ENCODE measurements around the gene PTGFRN. TPM values are rescaled to one million over a fixed set of nuclear protein-coding genes. Genes with fewer than 3 reads are reported as not detected.

Gene PTGFRN
- total RNA-seq, 1 experiment from 2014 or later: 60.6 TPM

- Histone ChIP-seq H3K79me2 (ENCODE audit: insufficient read depth, low read length) (no peaks in the 10 kb centered on the region), H2AFZ (ENCODE audit: low read depth, low read length, poor library complexity, severe bottlenecking) (no peak overlapping the region), H4K20me1 (ENCODE audit: insufficient read depth) (no peaks in the 10 kb centered on the region), H3K4me1 (ENCODE audit: control insufficient read depth in 1 of 2, insufficient read depth in 2 of 2, low read length in 2 of 2) (peaks cover 19 to 23% of the 10 kb centered on the region in 2 experiments), H3K9me2 (ENCODE audit: insufficient read depth) (no peaks in the 10 kb centered on the region), H3K36me3 (ENCODE audit: control insufficient read depth in 1 of 2, insufficient read depth in 2 of 2, low read length in 2 of 2) (no peaks in the 10 kb centered on the region), H3K4me3 (replicated peaks in 1 of 2; ENCODE audit: low read depth in 1 of 2, low read length in 2 of 2) (no peak overlapping the region), H3K27ac (ENCODE audit: low read depth, low read length) (no peak overlapping the region), H3K4me2 (ENCODE audit: low read length) (no peak overlapping the region), H3K9ac (ENCODE audit: low read length) (no peak overlapping the region), H3K27me3 (ENCODE audit: insufficient read depth, low read length) (no peaks in the 10 kb centered on the region), H3K9me3 (ENCODE audit: control insufficient read depth in 1 of 2, insufficient read depth in 1 of 2, low read depth in 1 of 2, low read length in 2 of 2) (no peaks in the 10 kb centered on the region)
- TF ChIP-seq TCF7L2 (IDR thresholded peaks at IDR 0.05; ENCODE audit: borderline replicate concordance, extremely low read depth, insufficient read depth, insufficient read length): no peak
- TF ChIP-seq ELF1 (IDR thresholded peaks at IDR 0.05; ENCODE audit: borderline replicate concordance, low read depth): no peak
- no peak for TF ChIP-seq YY1 (IDR thresholded peaks at IDR 0.05; ENCODE audit: extremely low read depth, insufficient replicate concordance, low read depth, low read length)
- no peak for TF ChIP-seq ZNF274 (IDR thresholded peaks at IDR 0.05; ENCODE audit: low read depth, low read length)
- TF ChIP-seq POLR2A (IDR thresholded peaks at IDR 0.05; ENCODE audit: borderline replicate concordance, extremely low read depth, insufficient read depth, insufficient read length): no peak
- TF ChIP-seq EGR1 (IDR thresholded peaks at IDR 0.05; ENCODE audit: low read depth): no peak
- TF ChIP-seq RAD21 (IDR thresholded peaks at IDR 0.05; ENCODE audit: low read depth): no peak
- TF ChIP-seq POLR2AphosphoS5 (IDR thresholded peaks at IDR 0.05; ENCODE audit: low read depth, low read length): no peak
- no peak for TF ChIP-seq JUND (IDR thresholded peaks at IDR 0.05)
- no peak for TF ChIP-seq SIN3A (IDR thresholded peaks at IDR 0.05; ENCODE audit: low read depth)
- TF ChIP-seq SRF (IDR thresholded peaks at IDR 0.05; ENCODE audit: low read depth): no peak
- no peak for TF ChIP-seq SP1 (IDR thresholded peaks at IDR 0.05; ENCODE audit: low read depth)
- TF ChIP-seq REST (IDR thresholded peaks at IDR 0.05; ENCODE audit: low read depth): no peak
- TF ChIP-seq ATF3 (IDR thresholded peaks at IDR 0.05): no peak
- no peak for TF ChIP-seq EZH2phosphoT487 (IDR thresholded peaks at IDR 0.05; ENCODE audit: borderline replicate concordance)
- no peak for TF ChIP-seq ZBTB33 (IDR thresholded peaks at IDR 0.05; ENCODE audit: extremely low read depth, insufficient replicate concordance, low read length)
- no peak for TF ChIP-seq CBX3 (IDR thresholded peaks at IDR 0.05; ENCODE audit: low read depth)
- ATAC-seq (no peak), DNase-seq (ENCODE audit: low read depth, low spot score) (no peak)
- RAD21 ChIA-PET (ENCODE audit: low non-redundant PET in 1 of 2, low total read pairs in 2 of 2, uncharacterized antibody in 2 of 2, unreplicated experiment in 2 of 2): no interaction called here
- CTCF ChIA-PET: interaction anchor here (1.3 to 2.1 kb wide), 4 partner anchors 25 to 306 kb away, joined by 3 to 10 read pairs (median 4); no protein-coding TSS in a partner anchor
- intact Hi-C loops (cut with micrococcal nuclease): loop anchor here (5.0 kb wide), 1 partner anchor 144 kb away; no protein-coding TSS in a partner anchor
- POLR2A ChIA-PET: no interaction called here
- BruUV-seq (replicated peaks): no TSS peak
These were observed 28.8 kb upstream of the PTGFRN start for GRCh38 chr1:116880917-116881316.

Measured in HCT116 (cell line).